Coronary artery (tissue), 2 donors: ENCODE data around the gene ZNF862.

Experiments
- DNase-seq: peaks from one replicate; pipeline ENCODE4 v3.0.0-alpha.2; 2017; ENCODE audit warnings: low spot score
- H3K27ac ChIP-seq, 2 donors: fragments of 200-600 bp; sonication (generic); one replicate each; pipeline ENCODE4 v1.5.1; 2016 to 2019
- H3K4me3 ChIP-seq: fragments of 200-600 bp; sonication (generic); 2 replicates; pipeline ENCODE4 v1.5.1; 2016; ENCODE audit warnings: mild to moderate bottlenecking, moderate library complexity
- TF ChIP-seq, protein P1 (sequence below): fragments of 200-600 bp; sonication (generic); IDR thresholded peaks from one replicate; pipeline ENCODE4 v1.5.1; 2019; ENCODE audit warnings: antibody characterized with exemption

ZNF862 gene

DNA sequence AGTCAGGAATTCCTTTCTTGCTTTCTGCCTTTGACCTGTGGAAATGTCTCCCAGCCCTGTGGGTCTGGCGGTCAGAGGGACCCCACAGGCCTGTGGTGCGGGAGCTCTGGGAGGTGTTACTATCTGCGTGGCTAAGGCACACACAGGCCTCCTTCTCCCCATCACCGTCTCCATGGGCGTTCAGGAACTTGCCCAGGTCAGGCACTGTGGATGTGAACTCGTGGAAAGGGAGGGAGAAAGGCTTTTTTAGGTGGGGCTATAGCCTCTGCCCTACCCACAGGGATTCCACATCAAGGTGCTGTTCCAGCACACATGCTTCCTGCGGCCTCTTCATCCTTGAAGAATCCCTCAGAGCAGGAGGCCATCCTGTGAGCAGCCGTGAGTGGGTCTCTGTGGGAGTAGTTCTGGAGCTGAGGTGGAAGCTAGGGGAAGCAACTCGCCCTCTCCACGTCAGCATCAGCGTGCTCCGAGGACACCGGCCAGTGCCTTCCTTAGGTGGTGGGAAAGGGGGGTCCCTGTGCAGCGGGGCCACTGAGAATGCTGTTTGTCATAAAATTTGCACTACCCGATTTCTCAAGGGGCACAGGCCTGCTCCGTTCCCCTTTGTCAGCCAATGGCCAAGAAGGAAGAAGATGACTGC, 28.1 kb downstream of the ZNF862 start:
- TF ChIP-seq, protein P1, sequence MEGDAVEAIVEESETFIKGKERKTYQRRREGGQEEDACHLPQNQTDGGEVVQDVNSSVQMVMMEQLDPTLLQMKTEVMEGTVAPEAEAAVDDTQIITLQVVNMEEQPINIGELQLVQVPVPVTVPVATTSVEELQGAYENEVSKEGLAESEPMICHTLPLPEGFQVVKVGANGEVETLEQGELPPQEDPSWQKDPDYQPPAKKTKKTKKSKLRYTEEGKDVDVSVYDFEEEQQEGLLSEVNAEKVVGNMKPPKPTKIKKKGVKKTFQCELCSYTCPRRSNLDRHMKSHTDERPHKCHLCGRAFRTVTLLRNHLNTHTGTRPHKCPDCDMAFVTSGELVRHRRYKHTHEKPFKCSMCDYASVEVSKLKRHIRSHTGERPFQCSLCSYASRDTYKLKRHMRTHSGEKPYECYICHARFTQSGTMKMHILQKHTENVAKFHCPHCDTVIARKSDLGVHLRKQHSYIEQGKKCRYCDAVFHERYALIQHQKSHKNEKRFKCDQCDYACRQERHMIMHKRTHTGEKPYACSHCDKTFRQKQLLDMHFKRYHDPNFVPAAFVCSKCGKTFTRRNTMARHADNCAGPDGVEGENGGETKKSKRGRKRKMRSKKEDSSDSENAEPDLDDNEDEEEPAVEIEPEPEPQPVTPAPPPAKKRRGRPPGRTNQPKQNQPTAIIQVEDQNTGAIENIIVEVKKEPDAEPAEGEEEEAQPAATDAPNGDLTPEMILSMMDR: no peak
- H3K27ac ChIP-seq: no peak overlapping the region
- no peak for DNase-seq
- H3K4me3 ChIP-seq: no peak overlapping the region

DNA sequence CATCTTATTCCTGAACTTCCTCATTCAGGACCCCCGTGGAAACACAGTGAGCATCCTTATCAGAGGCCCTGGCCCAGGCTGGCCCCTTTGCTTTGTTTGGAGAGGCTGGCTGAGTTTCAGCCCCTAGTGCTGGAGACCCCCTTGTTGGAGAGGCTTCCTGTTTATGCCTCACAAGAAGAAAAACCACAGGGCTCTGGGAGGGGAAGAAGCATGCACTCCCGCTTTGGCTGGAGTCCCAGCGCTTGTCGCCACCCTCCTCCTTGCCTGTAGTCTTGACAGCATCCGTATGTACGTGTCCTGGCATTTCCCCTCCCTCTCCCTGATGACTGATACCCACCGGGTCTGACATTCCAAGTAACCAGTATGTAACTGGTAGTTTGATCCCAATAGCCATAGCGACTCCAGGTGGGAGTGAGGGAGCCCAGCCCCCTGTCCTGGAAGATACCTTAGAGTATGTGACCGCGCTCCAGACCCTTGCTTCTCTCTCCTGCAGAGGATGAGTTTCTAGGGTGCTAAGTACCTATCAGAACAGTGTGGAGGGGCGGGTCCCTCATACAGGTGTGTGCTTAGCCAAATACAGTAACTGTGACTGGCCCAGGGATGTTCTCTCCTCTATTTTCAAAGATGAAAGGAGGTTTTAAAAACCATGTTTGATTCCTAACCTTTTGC, 28.7 kb downstream of the ZNF862 start:
- Histone ChIP-seq H3K4me3 (no peak overlapping the region), H3K27ac (no peak overlapping the region)
- TF ChIP-seq, protein P1: no peak
- no peak for DNase-seq

DNA sequence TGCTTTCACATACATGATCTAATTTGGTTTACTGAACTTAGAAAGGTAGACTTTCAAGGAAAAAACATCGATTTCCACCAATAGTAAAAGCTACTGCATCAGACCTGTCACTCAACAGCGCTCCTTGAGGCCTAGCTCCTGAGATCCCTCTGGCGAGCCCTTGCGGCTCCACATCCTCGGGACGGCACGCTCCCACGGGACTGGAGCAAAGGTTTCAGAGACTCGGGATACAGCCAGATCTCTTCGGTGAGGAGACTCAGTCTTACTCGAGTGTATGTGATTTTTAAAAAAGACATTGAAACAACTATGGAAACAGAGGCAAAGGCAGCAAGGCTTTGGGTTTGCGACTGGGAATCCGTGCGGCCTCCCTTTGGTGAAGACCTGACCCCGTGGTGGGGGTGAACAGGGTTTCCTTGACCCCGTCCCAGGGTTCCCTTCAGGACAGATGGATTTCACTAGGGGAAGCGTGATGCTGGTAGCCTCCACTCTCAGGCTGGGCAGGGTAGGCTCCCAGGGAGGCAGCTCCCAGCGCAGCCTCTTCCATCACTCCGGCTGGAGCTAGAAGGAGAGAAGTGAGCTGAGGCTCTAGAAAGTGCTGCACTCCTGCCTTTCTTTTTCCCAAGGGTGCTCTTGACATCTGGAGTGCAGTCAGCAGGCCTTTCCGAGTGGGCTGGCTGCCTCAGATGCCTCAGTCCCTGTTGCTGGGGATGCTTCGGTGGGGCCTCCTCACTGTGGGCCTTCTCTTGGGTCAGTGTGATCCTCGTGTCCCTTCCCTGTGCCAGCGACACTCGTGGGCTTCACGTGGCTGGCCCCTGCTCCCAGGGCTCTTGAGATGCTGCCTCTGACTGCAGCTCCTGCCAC, 29.8 kb downstream of the ZNF862 start:
- DNase-seq: no peak
- TF ChIP-seq, protein P1: no peak
- H3K4me3 ChIP-seq: no peak overlapping the region
- no peak overlapping the region for H3K27ac ChIP-seq

DNA sequence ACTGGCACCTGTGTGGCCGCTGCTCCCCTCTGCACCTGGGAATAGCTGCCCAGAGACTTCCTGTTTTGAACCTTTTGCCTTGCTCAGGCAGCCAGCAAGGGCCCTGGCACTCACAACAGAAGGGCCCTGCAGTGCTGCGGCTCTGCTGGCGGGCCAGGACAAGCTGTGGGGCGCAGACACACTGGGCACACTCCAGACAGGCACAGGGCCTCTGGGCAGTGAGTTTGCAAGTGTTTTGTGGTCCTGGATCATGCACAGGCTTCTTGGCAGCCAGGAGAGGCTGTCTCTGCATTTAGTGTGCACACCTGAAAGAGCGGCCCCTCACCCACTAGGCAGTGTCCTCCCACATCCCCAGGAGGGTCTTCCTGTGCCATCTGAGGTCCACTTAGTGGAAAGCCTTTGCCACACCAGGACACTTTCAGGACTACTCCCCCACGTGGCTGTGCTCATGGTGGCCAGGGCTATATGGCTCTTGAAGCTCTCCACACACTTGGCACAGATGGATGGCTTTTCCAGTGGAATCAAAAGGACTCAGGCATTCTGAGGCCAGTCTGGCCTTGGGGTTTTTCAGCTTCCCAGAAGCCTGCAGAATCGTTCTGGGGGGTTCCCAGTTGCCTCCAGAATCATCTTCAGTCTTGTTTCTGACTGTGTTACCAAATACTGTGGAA, 30.6 kb downstream of the ZNF862 start:
- DNase-seq: peak; percentile 55
- Histone ChIP-seq H3K4me3 (no peak overlapping the region), H3K27ac (no peak overlapping the region)
- TF ChIP-seq, protein P1: no peak

DNA sequence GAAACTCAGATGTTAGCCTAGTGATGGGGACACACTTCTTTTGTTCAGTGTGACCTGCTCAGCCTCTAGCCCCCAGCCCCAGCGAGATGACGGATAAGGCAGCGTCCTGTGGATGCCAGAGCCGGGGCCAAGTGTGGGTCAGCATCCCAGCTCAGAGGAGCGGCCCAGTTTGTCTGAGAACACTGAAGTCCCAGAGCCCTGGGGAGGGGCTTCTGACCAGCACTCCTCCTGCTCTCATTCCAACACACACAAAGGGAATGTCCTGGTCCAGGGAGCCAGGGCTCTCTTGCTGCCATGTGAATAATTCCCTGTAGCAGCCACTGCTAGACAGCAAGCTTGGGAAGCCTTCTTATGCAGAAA, 31.1 kb downstream of the ZNF862 start:
- Histone ChIP-seq H3K4me3 (no peak overlapping the region), H3K27ac (no peak overlapping the region)
- TF ChIP-seq, protein P1: no peak
- peak; percentile 60 for DNase-seq

DNA sequence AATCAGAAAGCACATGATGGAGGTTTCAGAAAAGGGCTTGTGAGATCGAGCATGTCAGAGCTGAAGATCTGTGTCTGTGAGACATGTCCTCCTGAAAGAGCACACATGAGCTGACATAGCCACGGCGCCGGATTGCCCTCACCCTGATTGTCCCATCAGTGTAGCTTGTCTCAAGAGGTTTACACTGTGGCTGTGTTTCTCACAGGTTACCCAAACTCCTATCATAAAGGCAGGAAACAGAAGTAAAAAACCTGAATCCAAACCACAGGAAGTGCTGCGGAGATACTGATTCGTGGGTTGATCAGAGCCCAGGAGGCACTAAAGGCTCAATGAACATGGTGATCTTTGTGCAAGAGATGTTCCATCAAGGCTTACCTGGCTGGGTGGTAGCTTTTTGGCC, 31.7 kb downstream of the ZNF862 start:
- TF ChIP-seq, protein P1: no peak
- peak; percentile 28 for DNase-seq
- H3K27ac ChIP-seq: no peak overlapping the region
- no peak overlapping the region for H3K4me3 ChIP-seq
